B cell (primary cell): ENCODE results near the gene VWA5B2. TPM values are rescaled to one million over a fixed set of nuclear protein-coding genes. Genes with fewer than 3 reads are reported as not detected.

Experiments
- ATAC-seq: fragments of 200-7000 bp; cut with Tn5 transposase; one replicate; pipeline ENCODE4 v1.10.0; 2021; ENCODE audit warnings: low read depth, mild to moderate bottlenecking, moderate number of reproducible peaks, moderate library complexity
- CTCF ChIA-PET: fragments of 350-600 bp; sonication (Branson Sonifier 250); formaldehyde crosslinking; loops from one replicate; lab custom pipeline; 2021; ENCODE audit warnings: antibody characterized with exemption, inconsistent platforms; lab: Charles Lee
- POLR2A ChIA-PET: fragments of 350-600 bp; sonication (Branson Sonifier 250); formaldehyde crosslinking; loops from one replicate; lab custom pipeline; 2021; ENCODE audit warnings: antibody characterized with exemption; lab: Charles Lee
- DNase-seq: peaks from one replicate; pipeline ENCODE4 v3.0.0; 2013
- H2AFZ ChIP-seq: 2 replicates; pipeline ENCODE4 v1.6.1; 2012; ENCODE audit warnings: mild to moderate bottlenecking, low read depth, low read length; ENCODE audit not compliant: insufficient read depth, poor library complexity, severe bottlenecking
- H3K27ac ChIP-seq, 2 donors: 1 replicate in 1 of 2; 2 replicates in 1 of 2; pipeline ENCODE4 v1.5.1; 2012 to 2013; ENCODE audit warnings: low read length in 2 of 2, mild to moderate bottlenecking in 2 of 2, moderate library complexity in 1 of 2
- H3K27me3 ChIP-seq, 4 experiments: fragments of 200-600 bp in 1 of 4; sonication (generic) in 1 of 4; replicated peaks in 1 of 4; 1 replicate in 2 of 4; 2 replicates in 2 of 4; pipeline versions ENCODE4 v1.6.1 to v1.7.0; 2013 to 2016; ENCODE audit warnings: low read length in 3 of 4, mild to moderate bottlenecking in 2 of 4, mixed read lengths in 1 of 4, moderate library complexity in 1 of 4; ENCODE audit not compliant: insufficient read depth in 4 of 4, control insufficient read depth in 3 of 4; ENCODE audit errors: control extremely low read depth in 1 of 4
- H3K36me3 ChIP-seq, 2 experiments: replicated peaks in 1 of 2; 1 replicate in 1 of 2; 2 replicates in 1 of 2; pipeline versions ENCODE4 v1.6.1 to v1.7.1; 2013; ENCODE audit warnings: low read length in 1 of 2; ENCODE audit not compliant: insufficient read depth in 2 of 2, control insufficient read depth in 1 of 2; ENCODE audit errors: control extremely low read depth in 1 of 2, extremely low read depth in 1 of 2
- H3K4me1 ChIP-seq, 2 donors: fragments of 200-600 bp in 1 of 2; sonication (generic) in 1 of 2; 1 replicate in 1 of 2; 2 replicates in 1 of 2; pipeline versions ENCODE4 v1.5.1 to v1.6.1; 2013 to 2017; ENCODE audit warnings: low read length in 2 of 2; ENCODE audit not compliant: control insufficient read depth in 2 of 2, insufficient read depth in 2 of 2
- H3K4me2 ChIP-seq: replicated peaks from 2 replicates; pipeline ENCODE3; 2012; ENCODE audit warnings: mild to moderate bottlenecking, low read depth, low read length; ENCODE audit not compliant: poor library complexity, severe bottlenecking
- H3K4me3 ChIP-seq, 5 experiments: fragments of 200-600 bp in 1 of 5; sonication (generic) in 1 of 5; 1 replicate in 3 of 5; 2 replicates in 2 of 5; pipeline versions ENCODE4 v1.5.1 to v1.7.0; 2011 to 2016; ENCODE audit warnings: low read length in 4 of 5, mild to moderate bottlenecking in 4 of 5, low read depth in 2 of 5, control low read depth in 1 of 5, moderate library complexity in 1 of 5; ENCODE audit not compliant: insufficient read depth in 1 of 5; ENCODE audit errors: control extremely low read depth in 1 of 5, extremely low read depth in 1 of 5
- H3K79me2 ChIP-seq: fragments of 200-600 bp; sonication (generic); one replicate; pipeline ENCODE4 v1.6.0; 2016; ENCODE audit warnings: low read length; ENCODE audit not compliant: control insufficient read depth, insufficient read depth
- H3K9ac ChIP-seq: fragments of 200-600 bp; sonication (generic); 2 replicates; pipeline ENCODE4 v1.6.1; 2017; ENCODE audit warnings: mild to moderate bottlenecking, low read length, moderate library complexity
- H3K9me3 ChIP-seq, 3 donors: one replicate each; pipeline versions ENCODE4 v1.6.1 to v1.7.1; 2013; ENCODE audit warnings: low read length in 2 of 3; ENCODE audit not compliant: control insufficient read depth in 2 of 3, insufficient read depth in 1 of 3; ENCODE audit errors: control extremely low read depth in 1 of 3
- H4K20me1 ChIP-seq: 2 replicates; pipeline ENCODE4 v1.6.0; 2012; ENCODE audit warnings: mild to moderate bottlenecking, low read length; ENCODE audit not compliant: insufficient read depth, control insufficient read depth, poor library complexity, severe bottlenecking
- H3K27ac Mint-ChIP-seq: one replicate; pipeline ENCODE4 v1.8.0; 2021; ENCODE audit warnings: mixed read lengths
- H3K27me3 Mint-ChIP-seq: one replicate; pipeline ENCODE4 v1.8.0; 2021; ENCODE audit warnings: mixed read lengths
- H3K4me1 Mint-ChIP-seq: one replicate; pipeline ENCODE4 v1.8.0; 2021; ENCODE audit warnings: mixed read lengths
- H3K4me3 Mint-ChIP-seq: one replicate; pipeline ENCODE4 v1.8.0; 2021; ENCODE audit warnings: mixed read lengths
- H3K9me3 Mint-ChIP-seq: one replicate; pipeline ENCODE4 v1.8.0; 2022; ENCODE audit warnings: mixed read lengths; ENCODE audit not compliant: insufficient read depth
- EZH2 ChIP-seq: IDR thresholded peaks from 2 replicates; pipeline ENCODE4 v1.6.1; 2012; ENCODE audit warnings: borderline replicate concordance, low read depth, mild to moderate bottlenecking, moderate library complexity, low read length; ENCODE audit not compliant: insufficient read depth, poor library complexity, severe bottlenecking
- WGBS: methylation state at CpG from one replicate; pipeline ENCODE4 v1.1.5; 2013; ENCODE audit warnings: missing lambda C conversion rate; ENCODE audit not compliant: insufficient coverage; 5-methylcytosine and 5-hydroxymethylcytosine counted together
- intact Hi-C: fragments of 100-400 bp; cut with micrococcal nuclease; formaldehyde crosslinking; loops from one replicate; pipeline ENCODE4 v1.10.0; 2022
- polyA plus RNA-seq: library from polyadenylated mRNA; depleted of rRNA; stranded (reverse); fragments of >200 nt; gene quantifications from 2 replicates; pipeline ENCODE4 v1.2.3, GENCODE V29; 2012
- total RNA-seq, 2 donors: library from RNA; stranded (reverse); fragments of 120-200 nt in 1 of 2; gene quantifications; 1 replicate in 1 of 2; 2 replicates in 1 of 2; pipeline versions ENCODE4 v1.2.3 to v1.2.4, GENCODE V29; 2013 to 2022
- TF ChIP-seq, protein P1 (sequence below): fragments of 200-600 bp; IDR thresholded peaks from one replicate; pipeline ENCODE4 v1.8.0; 2022; ENCODE audit warnings: antibody characterized with exemption, mild to moderate bottlenecking

Gene VWA5B2
- total and polyA plus RNA-seq, 2 donors (not counting 1 experiment from before 2014, with no cell fraction given), result 0.10 to 0.37 TPM

DNA sequence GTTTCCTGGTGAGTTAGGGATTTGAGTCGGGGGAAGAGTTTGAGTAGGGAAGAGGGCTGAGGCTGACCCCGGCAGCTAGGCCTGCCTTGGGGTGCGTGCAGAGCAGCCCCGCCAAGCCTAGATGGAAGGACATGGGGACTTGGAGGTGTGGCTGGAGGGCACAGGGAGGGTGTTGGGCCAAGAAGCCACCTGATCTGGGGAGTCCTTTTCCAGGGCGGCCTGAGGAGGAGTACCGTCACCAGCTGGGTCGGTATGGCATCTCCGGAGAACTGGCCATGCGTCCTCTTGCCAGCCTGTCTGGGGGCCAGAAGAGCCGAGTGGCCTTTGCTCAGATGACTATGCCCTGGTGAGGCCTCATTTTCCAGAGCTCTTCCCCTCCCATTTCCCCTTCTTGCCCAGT lies 36.5 kb upstream of the VWA5B2 start:
- peaks cover 9% of the 10 kb centered on the region for H3K4me1 Mint-ChIP-seq
- intact Hi-C loops, result no loop called here
- no peak overlapping the region for H3K27ac Mint-ChIP-seq
- 96% methylated on average over 10 of the region's 10 CpGs for WGBS
- no peak for DNase-seq
- Histone ChIP-seq H3K4me2 (no peak overlapping the region), H3K4me1 (no peaks in the 10 kb centered on the region), H3K4me3 (no peak overlapping the region), H3K9me3 (no peaks in the 10 kb centered on the region), H3K27ac (no peak overlapping the region), H3K36me3 (peaks cover 5 to 73% of the 10 kb centered on the region in 2 experiments), H3K9ac (no peak overlapping the region), H4K20me1 (peaks cover 13% of the 10 kb centered on the region), H3K79me2 (peaks cover 21% of the 10 kb centered on the region), H2AFZ (no peak overlapping the region), H3K27me3 (no peaks in the 10 kb centered on the region)
- POLR2A ChIA-PET, result no interaction called here
- H3K4me3 Mint-ChIP-seq, result no peak overlapping the region
- no peak for ATAC-seq
- TF ChIP-seq, protein P1, sequence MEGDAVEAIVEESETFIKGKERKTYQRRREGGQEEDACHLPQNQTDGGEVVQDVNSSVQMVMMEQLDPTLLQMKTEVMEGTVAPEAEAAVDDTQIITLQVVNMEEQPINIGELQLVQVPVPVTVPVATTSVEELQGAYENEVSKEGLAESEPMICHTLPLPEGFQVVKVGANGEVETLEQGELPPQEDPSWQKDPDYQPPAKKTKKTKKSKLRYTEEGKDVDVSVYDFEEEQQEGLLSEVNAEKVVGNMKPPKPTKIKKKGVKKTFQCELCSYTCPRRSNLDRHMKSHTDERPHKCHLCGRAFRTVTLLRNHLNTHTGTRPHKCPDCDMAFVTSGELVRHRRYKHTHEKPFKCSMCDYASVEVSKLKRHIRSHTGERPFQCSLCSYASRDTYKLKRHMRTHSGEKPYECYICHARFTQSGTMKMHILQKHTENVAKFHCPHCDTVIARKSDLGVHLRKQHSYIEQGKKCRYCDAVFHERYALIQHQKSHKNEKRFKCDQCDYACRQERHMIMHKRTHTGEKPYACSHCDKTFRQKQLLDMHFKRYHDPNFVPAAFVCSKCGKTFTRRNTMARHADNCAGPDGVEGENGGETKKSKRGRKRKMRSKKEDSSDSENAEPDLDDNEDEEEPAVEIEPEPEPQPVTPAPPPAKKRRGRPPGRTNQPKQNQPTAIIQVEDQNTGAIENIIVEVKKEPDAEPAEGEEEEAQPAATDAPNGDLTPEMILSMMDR, result no peak
- TF ChIP-seq EZH2, result no peak
- H3K9me3 Mint-ChIP-seq, result no peaks in the 10 kb centered on the region
- no peaks in the 10 kb centered on the region for H3K27me3 Mint-ChIP-seq
- CTCF ChIA-PET, result no interaction called here

DNA sequence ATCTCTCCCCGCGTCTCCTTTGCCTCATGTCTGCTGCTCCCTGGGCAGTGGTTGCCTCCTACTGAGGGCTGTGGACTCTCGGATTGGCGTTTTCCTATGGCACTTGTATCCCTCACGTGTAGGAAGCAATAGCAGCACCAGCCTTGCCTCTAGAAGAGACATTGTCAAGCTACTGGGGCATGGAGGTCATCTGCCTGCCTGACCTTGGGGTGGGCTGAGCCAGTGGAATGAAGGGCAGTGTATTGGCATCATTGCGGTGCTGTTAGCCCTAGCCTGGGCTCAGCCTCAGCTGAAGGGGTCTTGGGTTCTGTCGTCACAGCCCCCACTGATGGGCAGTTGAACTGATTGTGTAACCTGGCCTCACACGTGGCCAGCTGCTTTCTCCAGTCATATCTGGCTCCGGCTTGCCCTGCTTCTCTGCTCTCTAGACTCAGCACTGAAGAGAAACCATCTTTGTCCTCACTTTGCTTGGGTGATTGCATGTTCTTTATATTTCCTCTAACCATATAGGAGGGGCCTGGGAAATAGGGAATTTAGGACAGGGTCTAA lies 35.3 kb upstream of the VWA5B2 start:
- ATAC-seq (no peak), DNase-seq (no peak)
- Histone ChIP-seq H3K4me2 (no peak overlapping the region), H3K4me1 (no peaks in the 10 kb centered on the region), H3K9me3 (no peaks in the 10 kb centered on the region), H4K20me1 (peaks cover 9% of the 10 kb centered on the region), H3K4me3 (no peak overlapping the region), H3K79me2 (peaks cover 9% of the 10 kb centered on the region), H3K9ac (no peak overlapping the region), H3K36me3 (peaks cover 5 to 62% of the 10 kb centered on the region in 2 experiments), H2AFZ (no peak overlapping the region), H3K27me3 (no peaks in the 10 kb centered on the region), H3K27ac (no peak overlapping the region)
- Mint-ChIP-seq H3K4me3 (no peak overlapping the region), H3K4me1 (peaks cover 4% of the 10 kb centered on the region), H3K9me3 (no peaks in the 10 kb centered on the region), H3K27ac (no peak overlapping the region), H3K27me3 (no peaks in the 10 kb centered on the region)
- 99% methylated on average over 8 of the region's 9 CpGs for WGBS
- no peak for TF ChIP-seq EZH2
- TF ChIP-seq, protein P1, result no peak
- ChIA-PET POLR2A (no interaction called here), CTCF (interaction anchor here (0.5 kb wide), 1 partner anchor 362 kb away, joined by 3 read pairs; no protein-coding TSS in a partner anchor)
- intact Hi-C loops, result no loop called here
